Measurements from ENCODE around the gene DLG2. TPM values are rescaled to one million over a fixed set of nuclear protein-coding genes. Genes with fewer than 3 reads are reported as not detected.
"Not testable (repeated sequence)": the region's sequence is repeated elsewhere in the genome, so short reads cannot be mapped to it uniquely, and the experiment has no call there.

DLG2 gene
- total RNA-seq, 1 donor from 2014 or later, result 1.8 TPM

DNA sequence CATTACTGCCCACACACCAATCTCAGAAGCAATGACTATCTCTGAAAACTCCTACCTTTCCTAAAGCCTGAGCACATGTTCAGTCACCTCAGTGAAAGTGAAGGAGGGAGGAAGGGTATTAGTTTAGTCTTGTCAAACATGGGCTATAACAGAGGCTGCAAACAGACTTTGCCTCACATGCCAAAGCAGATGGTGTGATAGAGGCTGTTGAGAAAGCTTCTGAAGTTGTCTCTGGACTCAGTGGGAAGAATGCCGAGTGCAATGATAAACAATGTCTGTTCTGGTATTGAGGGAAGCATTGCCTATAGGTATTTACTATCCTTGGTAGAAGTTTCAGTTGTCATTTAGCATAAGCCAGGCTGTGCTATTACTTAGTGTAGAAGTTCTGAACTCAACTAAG, 2026.5 kb downstream of the DLG2 start:
- no peak for TF ChIP-seq CTCF (IDR thresholded peaks at IDR 0.05; ENCODE audit: insufficient read depth, low read depth, low read length)
- no peak for TF ChIP-seq EZH2 (IDR thresholded peaks at IDR 0.05; ENCODE audit: insufficient read depth, low read length)
- Histone ChIP-seq H2AFZ (ENCODE audit: low read depth, low read length) (no peak overlapping the region), H3K4me3 (ENCODE audit: insufficient read depth, low read depth, low read length) (no peak overlapping the region), H3K27me3 (ENCODE audit: insufficient read depth, low read length) (no peaks in the 10 kb centered on the region), H3K9ac (ENCODE audit: low read length) (no peak overlapping the region), H3K27ac (ENCODE audit: low read depth, low read length) (no peak overlapping the region), H3K4me2 (ENCODE audit: low read length) (no peak overlapping the region), H3K36me3 (ENCODE audit: insufficient read depth, low read length) (no peaks in the 10 kb centered on the region), H3K79me2 (ENCODE audit: insufficient read depth, low read length) (no peaks in the 10 kb centered on the region), H4K20me1 (ENCODE audit: insufficient read depth, low read length) (no peaks in the 10 kb centered on the region), H3K4me1 (ENCODE audit: insufficient read depth, low read length) (no peaks in the 10 kb centered on the region), H3K9me3 (ENCODE audit: insufficient read depth, low read depth, low read length) (no peaks in the 10 kb centered on the region)
- Mint-ChIP-seq H3K9me3 (ENCODE audit: unreplicated experiment) (peaks cover 1% of the 10 kb centered on the region), H3K27me3 (ENCODE audit: low read depth, unreplicated experiment) (no peaks in the 10 kb centered on the region), H3K4me3 (ENCODE audit: unreplicated experiment) (no peak overlapping the region), H3K4me1 (ENCODE audit: low read depth, unreplicated experiment) (no peaks in the 10 kb centered on the region), H3K36me3 (ENCODE audit: low read depth, unreplicated experiment) (no peaks in the 10 kb centered on the region), H3K27ac (ENCODE audit: unreplicated experiment) (no peak overlapping the region)
- DNase-seq (ENCODE audit: low read depth), result no peak
- no peak for FAIRE-seq

DNA sequence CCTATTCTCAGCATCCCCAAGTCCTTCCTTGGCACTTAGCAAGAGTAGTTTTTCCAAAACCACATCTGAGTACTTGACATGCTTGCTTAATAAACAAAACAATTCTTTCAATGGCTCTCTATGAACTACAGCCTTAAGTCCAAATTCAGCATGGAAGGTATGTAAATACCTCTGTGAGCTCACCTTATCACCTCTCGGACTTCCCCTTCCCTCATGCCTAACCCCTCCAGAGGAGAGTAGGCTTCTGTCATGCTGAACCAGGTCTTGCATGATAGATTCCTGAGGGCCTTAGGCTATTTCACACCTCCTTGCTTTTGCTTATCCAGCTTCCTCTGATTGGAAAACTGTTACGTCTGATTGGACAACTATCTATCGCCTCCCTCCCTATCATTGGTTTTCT, 2028.1 kb downstream of the DLG2 start:
- no peak overlapping the region for H3K4me2 ChIP-seq (ENCODE audit: low read length)
- no peaks in the 10 kb centered on the region for H3K9me3 ChIP-seq (ENCODE audit: insufficient read depth, low read depth, low read length)
- H2AFZ ChIP-seq (ENCODE audit: low read depth, low read length), result no peak overlapping the region
- Mint-ChIP-seq H3K4me3 (ENCODE audit: unreplicated experiment) (no peak overlapping the region), H3K27me3 (ENCODE audit: low read depth, unreplicated experiment) (no peaks in the 10 kb centered on the region), H3K4me1 (ENCODE audit: low read depth, unreplicated experiment) (no peaks in the 10 kb centered on the region), H3K9me3 (ENCODE audit: unreplicated experiment) (peaks cover 1% of the 10 kb centered on the region), H3K27ac (ENCODE audit: unreplicated experiment) (no peak overlapping the region), H3K36me3 (ENCODE audit: low read depth, unreplicated experiment) (no peaks in the 10 kb centered on the region)
- no peaks in the 10 kb centered on the region for H3K79me2 ChIP-seq (ENCODE audit: insufficient read depth, low read length)
- no peaks in the 10 kb centered on the region for H3K36me3 ChIP-seq (ENCODE audit: insufficient read depth, low read length)
- H3K9ac ChIP-seq (ENCODE audit: low read length), result no peak overlapping the region
- no peaks in the 10 kb centered on the region for H4K20me1 ChIP-seq (ENCODE audit: insufficient read depth, low read length)
- no peak overlapping the region for H3K27ac ChIP-seq (ENCODE audit: low read depth, low read length)
- DNase-seq (ENCODE audit: low read depth) (no peak), FAIRE-seq (no peak)
- H3K27me3 ChIP-seq (ENCODE audit: insufficient read depth, low read length), result no peaks in the 10 kb centered on the region
- H3K4me3 ChIP-seq (ENCODE audit: insufficient read depth, low read depth, low read length), result no peak overlapping the region
- no peaks in the 10 kb centered on the region for H3K4me1 ChIP-seq (ENCODE audit: insufficient read depth, low read length)
- no peak for TF ChIP-seq EZH2 (IDR thresholded peaks at IDR 0.05; ENCODE audit: insufficient read depth, low read length)
- TF ChIP-seq CTCF (IDR thresholded peaks at IDR 0.05; ENCODE audit: insufficient read depth, low read depth, low read length), result no peak

DNA sequence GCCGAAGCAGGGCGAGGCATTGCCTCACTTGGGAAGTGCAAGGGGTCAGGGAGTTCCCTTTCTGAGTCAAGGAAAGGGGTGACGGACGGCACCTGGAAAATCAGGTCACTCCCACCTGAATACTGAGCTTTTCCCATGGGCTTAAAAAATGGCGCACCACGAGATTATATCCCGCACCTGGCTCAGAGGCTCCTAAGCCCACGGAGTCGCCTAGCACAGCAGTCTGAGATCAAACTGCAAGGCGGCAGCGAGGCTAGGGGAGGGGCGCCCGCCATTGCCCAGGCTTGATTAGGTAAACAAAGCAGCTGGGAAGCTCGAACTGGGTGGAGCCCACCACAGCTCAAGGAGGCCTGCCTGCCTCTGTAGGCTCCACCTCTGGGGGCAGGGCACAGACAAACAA, 2039.3 kb downstream of the DLG2 start:
- H3K9me3 Mint-ChIP-seq (ENCODE audit: unreplicated experiment); FAIRE-seq; H3K9me3 ChIP-seq (ENCODE audit: insufficient read depth, low read depth, low read length); H3K36me3 Mint-ChIP-seq (ENCODE audit: low read depth, unreplicated experiment); H3K27me3 Mint-ChIP-seq (ENCODE audit: low read depth, unreplicated experiment); H3K27ac ChIP-seq (ENCODE audit: low read depth, low read length); H3K27me3 ChIP-seq (ENCODE audit: insufficient read depth, low read length); H3K4me2 ChIP-seq (ENCODE audit: low read length); H4K20me1 ChIP-seq (ENCODE audit: insufficient read depth, low read length); H3K9ac ChIP-seq (ENCODE audit: low read length); H2AFZ ChIP-seq (ENCODE audit: low read depth, low read length); DNase-seq (ENCODE audit: low read depth); H3K4me3 ChIP-seq (ENCODE audit: insufficient read depth, low read depth, low read length); H3K27ac Mint-ChIP-seq (ENCODE audit: unreplicated experiment); H3K4me1 ChIP-seq (ENCODE audit: insufficient read depth, low read length); H3K79me2 ChIP-seq (ENCODE audit: insufficient read depth, low read length); H3K36me3 ChIP-seq (ENCODE audit: insufficient read depth, low read length): not testable (repeated sequence)
- Mint-ChIP-seq H3K4me3 (ENCODE audit: unreplicated experiment) (peak overlapping the region; percentile 27), H3K4me1 (ENCODE audit: low read depth, unreplicated experiment) (peaks cover 12% of the 10 kb centered on the region)
